Fibroblast of lung (primary cell): ENCODE results near the gene CASP12. TPM values are rescaled to one million over a fixed set of nuclear protein-coding genes. Genes with fewer than 3 reads are reported as not detected.

ENCODE experiments used
- DNase-seq, 2 donors: peaks; one replicate each; pipeline versions ENCODE4 v3.0.0 to v3.0.0-alpha.2; 2010; ENCODE audit warnings: low read depth in 2 of 2
- H2AFZ ChIP-seq: 2 replicates; pipeline ENCODE4 v1.5.1; 2012; ENCODE audit warnings: low read length, control low read depth, inconsistent platforms
- H3K27ac ChIP-seq: 2 replicates; pipeline ENCODE4 v1.5.1; 2011; ENCODE audit warnings: low read length, control low read depth; ENCODE audit not compliant: insufficient read depth
- H3K27me3 ChIP-seq: 2 replicates; pipeline ENCODE4 v1.5.1; 2011; ENCODE audit warnings: mild to moderate bottlenecking, low read length; ENCODE audit not compliant: control insufficient read depth, insufficient read depth
- H3K36me3 ChIP-seq: 2 replicates; pipeline ENCODE4 v1.5.1; 2011; ENCODE audit warnings: low read length; ENCODE audit not compliant: control insufficient read depth, insufficient read depth
- H3K4me1 ChIP-seq: 2 replicates; pipeline ENCODE4 v1.5.1; 2011; ENCODE audit warnings: low read length; ENCODE audit not compliant: control insufficient read depth, insufficient read depth; ENCODE audit errors: extremely low read depth
- H3K4me2 ChIP-seq: 2 replicates; pipeline ENCODE4 v1.5.1; 2011; ENCODE audit warnings: low read length, control low read depth; ENCODE audit not compliant: insufficient read depth; ENCODE audit errors: extremely low read depth
- H3K4me3 ChIP-seq, 4 experiments: fragments of 200-600 bp in 1 of 4; sonication (generic) in 1 of 4; replicated peaks in 1 of 4; 2 replicates each; pipeline ENCODE4 v1.5.1; 2011 to 2016; ENCODE audit warnings: low read length in 4 of 4, low read depth in 3 of 4, mild to moderate bottlenecking in 3 of 4, control low read depth in 2 of 4, inconsistent platforms in 1 of 4, mixed read lengths in 1 of 4; ENCODE audit not compliant: insufficient read depth in 1 of 4; ENCODE audit errors: control extremely low read depth in 1 of 4
- H3K79me2 ChIP-seq: 2 replicates; pipeline ENCODE4 v1.5.1; 2012; ENCODE audit warnings: mild to moderate bottlenecking, low read length, inconsistent platforms; ENCODE audit not compliant: control insufficient read depth, insufficient read depth
- H3K9ac ChIP-seq: 2 replicates; pipeline ENCODE4 v1.5.1; 2011; ENCODE audit warnings: mild to moderate bottlenecking, low read length, control low read depth; ENCODE audit not compliant: insufficient read depth
- H3K9me3 ChIP-seq: 2 replicates; pipeline ENCODE4 v1.5.1; 2012; ENCODE audit warnings: low read depth, low read length; ENCODE audit not compliant: control insufficient read depth, insufficient read depth
- H4K20me1 ChIP-seq: 2 replicates; pipeline ENCODE4 v1.5.1; 2011; ENCODE audit warnings: low read length; ENCODE audit not compliant: control insufficient read depth, insufficient read depth; ENCODE audit errors: extremely low read depth
- CTCF ChIP-seq, 2 donors: IDR thresholded peaks in 1 of 2; conservative IDR thresholded peaks in 1 of 2; 1 replicate in 1 of 2; 2 replicates in 1 of 2; pipeline ENCODE4 v1.5.1; 2011 to 2012; ENCODE audit warnings: low read length in 2 of 2, control low read depth in 1 of 2, inconsistent platforms in 1 of 2, low read depth in 1 of 2, mild to moderate bottlenecking in 1 of 2
- EZH2 ChIP-seq: IDR thresholded peaks from 2 replicates; pipeline ENCODE4 v1.5.1; 2012; ENCODE audit warnings: low read length, control low read depth, mild to moderate bottlenecking; ENCODE audit errors: missing control alignments
- polyA plus RNA-seq, 2 donors: library from polyadenylated mRNA; depleted of rRNA in 1 of 2; stranded (reverse) in 1 of 2; unstranded in 1 of 2; fragments of >200 nt; gene quantifications; 2 replicates each; pipeline ENCODE4 v1.2.1, GENCODE V29; 2011 to 2012; ENCODE audit warnings: missing spikeins in 1 of 2
- total RNA-seq: library from RNA; depleted of rRNA; stranded (reverse); fragments of >200 nt; gene quantifications from 2 replicates; pipeline ENCODE4 v1.2.1, GENCODE V29; 2014

The CASP12 gene
- total and polyA plus RNA-seq, 2 donors (not counting 1 experiment from before 2014, with no cell fraction given): 0.17 TPM; not detected in 1

GRCh38 chr11:104883342-104883741 is 14.9 kb downstream of the CASP12 start:
- Histone ChIP-seq H4K20me1 (no peaks in the 10 kb centered on the region), H2AFZ (no peak overlapping the region), H3K9me3 (no peaks in the 10 kb centered on the region), H3K4me3 (no peak overlapping the region), H3K4me2 (no peak overlapping the region), H3K9ac (no peak overlapping the region), H3K27me3 (no peaks in the 10 kb centered on the region), H3K36me3 (no peaks in the 10 kb centered on the region), H3K27ac (no peak overlapping the region), H3K79me2 (no peaks in the 10 kb centered on the region), H3K4me1 (no peaks in the 10 kb centered on the region)
- DNase-seq: no peak
- TF ChIP-seq CTCF (conservative IDR thresholded peaks at IDR 0.05 in 1 of 2, IDR thresholded peaks at IDR 0.05 in 1 of 2; ENCODE audit: low read depth in 1 of 2, low read length in 2 of 2) (no peak), EZH2 (no peak)

- Histone ChIP-seq H3K36me3 (no peaks in the 10 kb centered on the region), H3K4me2 (no peak overlapping the region), H3K27me3 (no peaks in the 10 kb centered on the region)
Observed at GRCh38 chr11:104881117-104881794, 17.0 kb downstream of the CASP12 start.

More at GRCh38 chr11:104881117-104881794, 17.0 kb downstream of the CASP12 start:
- Histone ChIP-seq H3K79me2 (no peaks in the 10 kb centered on the region), H4K20me1 (no peaks in the 10 kb centered on the region), H3K4me3 (no peak overlapping the region), H3K9me3 (no peaks in the 10 kb centered on the region), H3K27ac (no peak overlapping the region), H3K9ac (no peak overlapping the region), H2AFZ (no peak overlapping the region), H3K4me1 (no peaks in the 10 kb centered on the region)
- TF ChIP-seq CTCF (conservative IDR thresholded peaks at IDR 0.05 in 1 of 2, IDR thresholded peaks at IDR 0.05 in 1 of 2; ENCODE audit: low read depth in 1 of 2, low read length in 2 of 2): no peak
- TF ChIP-seq EZH2: no peak
- DNase-seq: no peak
